Neural progenitor cell (in vitro differentiated cells): Measurements from ENCODE around the gene CFAP410.

Source experiments
- CTCF ChIP-seq: fragments of 200-600 bp; sonication (generic); IDR thresholded peaks from 2 replicates; pipeline ENCODE4 v1.5.1; 2017; ENCODE audit warnings: antibody characterized with exemption, mild to moderate bottlenecking
- EZH2 ChIP-seq: fragments of 200-600 bp; sonication (generic); IDR thresholded peaks from 2 replicates; pipeline ENCODE4 v1.6.1; 2017; ENCODE audit warnings: antibody characterized with exemption, mild to moderate bottlenecking, moderate library complexity

- TF ChIP-seq EZH2: no peak
- TF ChIP-seq CTCF: no peak
Observed at GRCh38 chr21:44349416-44349846, 10.2 kb upstream of the CFAP410 start.
